Measurements from ENCODE around the gene CNOT3. TPM values are rescaled to one million over a fixed set of nuclear protein-coding genes. Genes with fewer than 3 reads are reported as not detected.

CNOT3 gene
- total RNA-seq, 1 experiment from 2014 or later = 91.2 TPM

DNA sequence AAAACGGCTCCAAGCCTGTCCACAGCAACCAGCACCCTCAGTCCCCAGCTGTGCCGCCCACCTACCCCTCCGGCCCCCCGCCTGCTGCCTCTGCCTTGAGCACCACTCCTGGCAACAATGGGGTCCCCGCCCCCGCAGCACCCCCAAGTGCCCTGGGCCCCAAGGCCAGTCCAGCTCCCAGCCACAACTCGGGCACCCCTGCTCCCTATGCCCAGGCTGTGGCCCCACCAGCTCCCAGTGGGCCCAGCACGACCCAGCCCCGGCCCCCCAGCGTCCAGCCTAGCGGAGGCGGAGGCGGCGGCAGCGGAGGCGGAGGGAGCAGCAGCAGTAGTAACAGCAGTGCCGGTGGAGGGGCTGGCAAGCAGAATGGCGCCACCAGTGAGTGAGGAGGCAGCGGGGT is 10.6 kb downstream of the CNOT3 start:
- Histone ChIP-seq H4K20me1 (ENCODE audit: control insufficient read depth, insufficient read depth, insufficient read length) (no peaks in the 10 kb centered on the region), H3K79me2 (ENCODE audit: insufficient read depth, low read length) (no peaks in the 10 kb centered on the region), H2BK5ac (ENCODE audit: insufficient read length, low read length) (no peak overlapping the region), H3K9ac (ENCODE audit: extremely low read depth, insufficient read length, low read length) (no peak overlapping the region), H3K23ac (ENCODE audit: insufficient read length, low read depth, low read length) (no peak overlapping the region), H3K14ac (ENCODE audit: insufficient read depth, low read length) (no peak overlapping the region), H2BK20ac (ENCODE audit: low read depth, low read length, poor library complexity, severe bottlenecking) (no peak overlapping the region), H3K27me3 (ENCODE audit: insufficient read depth, low read length) (no peaks in the 10 kb centered on the region), H2AK5ac (ENCODE audit: insufficient read length, low read length) (no peak overlapping the region), H3T11ph (ENCODE audit: low read length) (no peak overlapping the region), H3K4me2 (ENCODE audit: insufficient read depth, insufficient read length, low read length) (no peak overlapping the region), H2AFZ (ENCODE audit: low read length) (no peak overlapping the region), H3K23me2 (ENCODE audit: insufficient read length, low read depth, low read length, poor library complexity, severe bottlenecking) (no peaks in the 10 kb centered on the region), H4K8ac (replicated peaks; ENCODE audit: insufficient read length, low read depth, low read length) (no peak overlapping the region), H3K79me1 (ENCODE audit: insufficient read depth, low read depth, low read length, poor library complexity, severe bottlenecking) (no peaks in the 10 kb centered on the region), H2BK120ac (ENCODE audit: low read depth, low read length, poor library complexity, severe bottlenecking) (no peak overlapping the region), H3K4me1 (ENCODE audit: insufficient read depth, low read length) (no peaks in the 10 kb centered on the region), H3K18ac (ENCODE audit: insufficient read length, low read depth, low read length) (no peak overlapping the region), H2BK15ac (ENCODE audit: low read depth, low read length) (no peak overlapping the region), H3K56ac (ENCODE audit: insufficient read length, low read depth, low read length) (no peak overlapping the region), H4K91ac (ENCODE audit: insufficient read length, low read depth, low read length) (no peak overlapping the region), H3K4ac (ENCODE audit: low read depth, low read length) (no peak overlapping the region), H4K5ac (ENCODE audit: insufficient read length, low read depth, low read length) (no peak overlapping the region), H2BK12ac (ENCODE audit: insufficient read length, low read depth, low read length) (no peak overlapping the region), H3K27ac (ENCODE audit: insufficient read length, low read depth, low read length) (no peak overlapping the region), H3K9me3 (ENCODE audit: control insufficient read depth, low read depth, low read length) (no peaks in the 10 kb centered on the region)
- no peak for TF ChIP-seq CTCF (conservative IDR thresholded peaks at IDR 0.05)
- WGBS (ENCODE audit: extremely low coverage, insufficient read length, low lambda C conversion rate) = no CpG with 5 or more reads among the region's 19 CpGs
- no peak overlapping the region for H3K4me3 Mint-ChIP-seq
- peaks cover 67 to 92% (median 91%) of the 10 kb centered on the region in 3 experiments for H3K36me3 Mint-ChIP-seq (ENCODE audit: insufficient read depth in 1 of 3, low read depth in 3 of 3)
- peaks cover 1% of the 10 kb centered on the region; the same call in 1 of the 2 replicates for H3K27me3 Mint-ChIP-seq (ENCODE audit: low read depth)
- no peak overlapping the region for H3K27ac Mint-ChIP-seq
- no peak for DNase-seq
- no peaks in the 10 kb centered on the region for H3K4me1 Mint-ChIP-seq
- no peaks in the 10 kb centered on the region; a peak in 1 of 5 replicates for H3K9me3 Mint-ChIP-seq

Data from H9 (cell line).